ENCODE results near the gene LHX5.

DNA sequence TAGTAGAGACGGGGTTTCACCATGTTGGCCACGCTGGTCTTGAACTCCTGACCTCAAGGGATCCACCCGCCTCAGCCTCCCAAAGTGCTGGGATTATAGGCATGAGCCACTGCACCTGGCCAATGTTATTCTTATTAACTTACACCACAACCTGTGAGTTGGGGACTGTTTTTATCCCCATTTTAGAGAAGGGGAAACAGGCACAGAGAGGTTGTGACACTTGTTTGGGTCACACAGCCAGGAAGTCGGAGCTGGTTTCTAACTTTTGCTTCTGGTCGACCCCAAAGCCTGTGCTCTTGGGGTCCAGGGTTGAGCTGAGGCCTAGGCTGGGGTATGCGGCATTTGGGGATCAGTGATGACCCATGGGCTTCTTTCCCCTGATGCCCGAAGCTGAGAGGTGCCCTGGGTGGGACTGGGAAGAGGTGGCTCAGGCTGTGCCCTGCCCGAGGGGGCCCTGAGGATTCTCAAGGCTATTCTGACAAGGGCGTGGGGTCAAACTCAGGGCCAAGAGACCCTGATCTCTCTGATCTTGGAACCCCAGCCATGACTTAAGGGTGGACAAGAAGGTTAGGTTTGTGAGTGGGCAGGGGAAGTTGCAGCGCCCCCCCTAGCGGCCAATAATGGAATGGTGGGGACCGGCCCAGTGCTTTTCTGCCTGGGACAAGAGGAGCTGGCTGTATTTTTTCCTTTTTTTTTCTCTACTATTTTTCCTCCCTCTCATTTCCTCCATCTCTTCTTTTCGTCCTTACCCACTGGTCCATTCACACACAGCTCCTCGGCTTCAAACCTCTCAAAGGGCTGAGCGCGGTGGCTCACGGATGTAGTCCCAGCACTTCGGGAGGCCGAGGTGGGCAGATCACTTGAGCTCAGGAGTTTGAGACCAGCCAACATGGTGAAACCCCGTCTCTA is 46.5 kb downstream of the LHX5 start:
- TF ChIP-seq, protein P1, sequence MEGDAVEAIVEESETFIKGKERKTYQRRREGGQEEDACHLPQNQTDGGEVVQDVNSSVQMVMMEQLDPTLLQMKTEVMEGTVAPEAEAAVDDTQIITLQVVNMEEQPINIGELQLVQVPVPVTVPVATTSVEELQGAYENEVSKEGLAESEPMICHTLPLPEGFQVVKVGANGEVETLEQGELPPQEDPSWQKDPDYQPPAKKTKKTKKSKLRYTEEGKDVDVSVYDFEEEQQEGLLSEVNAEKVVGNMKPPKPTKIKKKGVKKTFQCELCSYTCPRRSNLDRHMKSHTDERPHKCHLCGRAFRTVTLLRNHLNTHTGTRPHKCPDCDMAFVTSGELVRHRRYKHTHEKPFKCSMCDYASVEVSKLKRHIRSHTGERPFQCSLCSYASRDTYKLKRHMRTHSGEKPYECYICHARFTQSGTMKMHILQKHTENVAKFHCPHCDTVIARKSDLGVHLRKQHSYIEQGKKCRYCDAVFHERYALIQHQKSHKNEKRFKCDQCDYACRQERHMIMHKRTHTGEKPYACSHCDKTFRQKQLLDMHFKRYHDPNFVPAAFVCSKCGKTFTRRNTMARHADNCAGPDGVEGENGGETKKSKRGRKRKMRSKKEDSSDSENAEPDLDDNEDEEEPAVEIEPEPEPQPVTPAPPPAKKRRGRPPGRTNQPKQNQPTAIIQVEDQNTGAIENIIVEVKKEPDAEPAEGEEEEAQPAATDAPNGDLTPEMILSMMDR (IDR thresholded peaks at IDR 0.05), result peak; percentile 12 to 43 (median 30)
- TF ChIP-seq POLR2A (IDR thresholded peaks at IDR 0.05), result no peak

Data from uterus (tissue), 2 donors.